Ishikawa (cell line): ENCODE results near the gene SPATA16.

Experiments
- CEBPB ChIP-seq: IDR thresholded peaks from 2 replicates; pipeline ENCODE4 v1.6.1; 2012
- CREB1 ChIP-seq: IDR thresholded peaks from 2 replicates; pipeline ENCODE4 v1.6.1; 2012; ENCODE audit warnings: low read depth
- EGR1 ChIP-seq: IDR thresholded peaks from 2 replicates; pipeline ENCODE4 v1.6.1; 2012
- EP300 ChIP-seq: IDR thresholded peaks from 2 replicates; pipeline ENCODE4 v1.6.1; 2012; ENCODE audit warnings: borderline replicate concordance
- MAX ChIP-seq: IDR thresholded peaks from 2 replicates; pipeline ENCODE4 v1.6.1; 2012
- NFIC ChIP-seq: IDR thresholded peaks from 2 replicates; pipeline ENCODE4 v1.6.1; 2012
- RAD21 ChIP-seq: IDR thresholded peaks from 2 replicates; pipeline ENCODE4 v1.6.1; 2012; ENCODE audit warnings: low read depth
- REST ChIP-seq: IDR thresholded peaks from 2 replicates; pipeline ENCODE4 v1.6.1; 2012; ENCODE audit warnings: low read depth, mild to moderate bottlenecking
- TCF12 ChIP-seq: IDR thresholded peaks from 2 replicates; pipeline ENCODE4 v1.6.1; 2012; ENCODE audit warnings: low read depth
- TEAD4 ChIP-seq: IDR thresholded peaks from 2 replicates; pipeline ENCODE4 v1.6.1; 2012
- USF1 ChIP-seq: IDR thresholded peaks from 2 replicates; pipeline ENCODE4 v1.6.1; 2012
- YY1 ChIP-seq: IDR thresholded peaks from 2 replicates; pipeline ENCODE4 v1.6.1; 2012; ENCODE audit warnings: low read depth
- ZBTB7A ChIP-seq: IDR thresholded peaks from 2 replicates; pipeline ENCODE4 v1.6.1; 2012; ENCODE audit warnings: low read depth

SPATA16 gene

GRCh38 chr3:172968646-172969045 lies 172.4 kb downstream of the SPATA16 start:
- TF ChIP-seq REST (no peak), RAD21 (no peak)

- no peak for TF ChIP-seq CEBPB
- no peak for TF ChIP-seq REST
- no peak for TF ChIP-seq CREB1
- TF ChIP-seq YY1 = no peak
- no peak for TF ChIP-seq ZBTB7A
- no peak for TF ChIP-seq MAX
These were observed 175.8 kb downstream of the SPATA16 start for GRCh38 chr3:172965256-172965655.

- TF ChIP-seq NFIC = no peak
- TF ChIP-seq REST = no peak
- no peak for TF ChIP-seq EP300
- TF ChIP-seq EGR1 = no peak
- no peak for TF ChIP-seq MAX
- no peak for TF ChIP-seq YY1
- no peak for TF ChIP-seq CREB1
- no peak for TF ChIP-seq TEAD4
These were observed 182.5 kb downstream of the SPATA16 start for GRCh38 chr3:172958565-172958964.

- TF ChIP-seq ZBTB7A = no peak
- no peak for TF ChIP-seq CEBPB
- no peak for TF ChIP-seq MAX
- TF ChIP-seq TCF12 = no peak
- no peak for TF ChIP-seq EGR1
- TF ChIP-seq RAD21 = no peak
- TF ChIP-seq REST = no peak
- no peak for TF ChIP-seq USF1
These were observed 187.5 kb downstream of the SPATA16 start for GRCh38 chr3:172953571-172953970.

GRCh38 chr3:172951511-172951910 lies 189.5 kb downstream of the SPATA16 start:
- TF ChIP-seq REST (no peak), USF1 (peak; percentile 41; the same call in 1 of the 2 replicates)
